Measurements from ENCODE around the gene MRPL21. TPM values are rescaled to one million over a fixed set of nuclear protein-coding genes. Genes with fewer than 3 reads are reported as not detected.

The MRPL21 gene
- total and polyA plus RNA-seq, 8 donors, result 32.4 to 67.2 (median 58.3) TPM

GRCh38 chr11:68855205-68855981 is 48.2 kb downstream of the MRPL21 start:
- Histone ChIP-seq H3K4me1 (peaks cover 0 to 20% of the 10 kb centered on the region in 2 donors), H3K4me3 (peak overlapping the region; percentile 40 to 49), H3K27me3 (peaks cover 14 to 23% of the 10 kb centered on the region in 2 donors), H3K36me3 (no peaks in the 10 kb centered on the region), H3K27ac (peak overlapping the region in 1 of 2 donors; percentile 76), H3K9me3 (peaks cover 0 to 2% of the 10 kb centered on the region in 2 donors)
- intact Hi-C loops (cut with DNase I), result no loop called here
- peak in 2 of 4 donors; percentile 49 to 95 for DNase-seq
- peak in 1 of 2 donors; percentile 32 for TF ChIP-seq CTCF (IDR thresholded peaks at IDR 0.05)
- ATAC-seq, result peak; percentile 81

- DNase-seq (no peak), ATAC-seq (no peak)
- intact Hi-C loops (cut with DNase I), result no loop called here
- peaks cover 0 to 20% of the 10 kb centered on the region in 2 donors for H3K4me1 ChIP-seq
- H3K4me3 ChIP-seq, result peak overlapping the region; percentile 40 to 49
- TF ChIP-seq CTCF (IDR thresholded peaks at IDR 0.05), result no peak
- no peak overlapping the region for H3K27ac ChIP-seq
- H3K36me3 ChIP-seq, result no peaks in the 10 kb centered on the region
- H3K9me3 ChIP-seq, result peaks cover 0 to 2% of the 10 kb centered on the region in 2 donors
- H3K27me3 ChIP-seq, result peaks cover 14 to 23% of the 10 kb centered on the region in 2 donors
Measured at GRCh38 chr11:68854273-68854958, 49.2 kb downstream of the MRPL21 start.

- H3K27ac ChIP-seq, result no peak overlapping the region
- TF ChIP-seq CTCF (IDR thresholded peaks at IDR 0.05), result no peak
- H3K27me3 ChIP-seq, result peaks cover 14 to 23% of the 10 kb centered on the region in 2 donors
- ATAC-seq (no peak), DNase-seq (no peak)
- no peaks in the 10 kb centered on the region for H3K36me3 ChIP-seq
- intact Hi-C loops (cut with DNase I), result no loop called here
- H3K4me3 ChIP-seq, result no peak overlapping the region
- peaks cover 0 to 20% of the 10 kb centered on the region in 2 donors for H3K4me1 ChIP-seq
- no peaks in the 10 kb centered on the region for H3K9me3 ChIP-seq
Measured at GRCh38 chr11:68852628-68853027, 51.0 kb downstream of the MRPL21 start.

- intact Hi-C loops (cut with DNase I), result no loop called here
- DNase-seq (no peak), ATAC-seq (no peak)
- Histone ChIP-seq H3K27me3 (peaks cover 0 to 1% of the 10 kb centered on the region in 2 donors), H3K36me3 (no peaks in the 10 kb centered on the region), H3K27ac (no peak overlapping the region), H3K4me1 (peaks cover 0 to 11% of the 10 kb centered on the region in 2 donors), H3K4me3 (no peak overlapping the region), H3K9me3 (no peaks in the 10 kb centered on the region)
- TF ChIP-seq CTCF (IDR thresholded peaks at IDR 0.05), result no peak
Measured at GRCh38 chr11:68848429-68848828, 55.2 kb downstream of the MRPL21 start.

GRCh38 chr11:68847395-68847794 is 56.2 kb downstream of the MRPL21 start:
- no peak for TF ChIP-seq CTCF (IDR thresholded peaks at IDR 0.05)
- ATAC-seq (no peak), DNase-seq (no peak)
- Histone ChIP-seq H3K27ac (no peak overlapping the region), H3K4me1 (peaks cover 0 to 17% of the 10 kb centered on the region in 2 donors), H3K4me3 (no peak overlapping the region), H3K27me3 (no peaks in the 10 kb centered on the region), H3K36me3 (no peaks in the 10 kb centered on the region), H3K9me3 (no peaks in the 10 kb centered on the region)
- intact Hi-C loops (cut with DNase I), result no loop called here
